B cell (primary cell): Measurements from ENCODE around the gene IL17RE. TPM values are rescaled to one million over a fixed set of nuclear protein-coding genes. Genes with fewer than 3 reads are reported as not detected.
"Not testable (repeated sequence)": the region's sequence is repeated elsewhere in the genome, so short reads cannot be mapped to it uniquely, and the experiment has no call there.

Experiments used
- ATAC-seq: fragments of 200-7000 bp; cut with Tn5 transposase; one replicate; pipeline ENCODE4 v1.10.0; 2021; ENCODE audit warnings: low read depth, mild to moderate bottlenecking, moderate number of reproducible peaks, moderate library complexity
- CTCF ChIA-PET: fragments of 350-600 bp; sonication (Branson Sonifier 250); formaldehyde crosslinking; loops from one replicate; lab custom pipeline; 2021; ENCODE audit warnings: antibody characterized with exemption, inconsistent platforms; lab: Charles Lee
- POLR2A ChIA-PET: fragments of 350-600 bp; sonication (Branson Sonifier 250); formaldehyde crosslinking; loops from one replicate; lab custom pipeline; 2021; ENCODE audit warnings: antibody characterized with exemption; lab: Charles Lee
- DNase-seq: peaks from one replicate; pipeline ENCODE4 v3.0.0; 2013
- H2AFZ ChIP-seq: 2 replicates; pipeline ENCODE4 v1.6.1; 2012; ENCODE audit warnings: mild to moderate bottlenecking, low read depth, low read length; ENCODE audit not compliant: insufficient read depth, poor library complexity, severe bottlenecking
- H3K27ac ChIP-seq, 2 donors: 1 replicate in 1 of 2; 2 replicates in 1 of 2; pipeline ENCODE4 v1.5.1; 2012 to 2013; ENCODE audit warnings: low read length in 2 of 2, mild to moderate bottlenecking in 2 of 2, moderate library complexity in 1 of 2
- H3K27me3 ChIP-seq, 4 experiments: fragments of 200-600 bp in 1 of 4; sonication (generic) in 1 of 4; replicated peaks in 1 of 4; 1 replicate in 2 of 4; 2 replicates in 2 of 4; pipeline versions ENCODE4 v1.6.1 to v1.7.0; 2013 to 2016; ENCODE audit warnings: low read length in 3 of 4, mild to moderate bottlenecking in 2 of 4, mixed read lengths in 1 of 4, moderate library complexity in 1 of 4; ENCODE audit not compliant: insufficient read depth in 4 of 4, control insufficient read depth in 3 of 4; ENCODE audit errors: control extremely low read depth in 1 of 4
- H3K36me3 ChIP-seq, 2 experiments: replicated peaks in 1 of 2; 1 replicate in 1 of 2; 2 replicates in 1 of 2; pipeline versions ENCODE4 v1.6.1 to v1.7.1; 2013; ENCODE audit warnings: low read length in 1 of 2; ENCODE audit not compliant: insufficient read depth in 2 of 2, control insufficient read depth in 1 of 2; ENCODE audit errors: control extremely low read depth in 1 of 2, extremely low read depth in 1 of 2
- H3K4me1 ChIP-seq, 2 donors: fragments of 200-600 bp in 1 of 2; sonication (generic) in 1 of 2; 1 replicate in 1 of 2; 2 replicates in 1 of 2; pipeline versions ENCODE4 v1.5.1 to v1.6.1; 2013 to 2017; ENCODE audit warnings: low read length in 2 of 2; ENCODE audit not compliant: control insufficient read depth in 2 of 2, insufficient read depth in 2 of 2
- H3K4me2 ChIP-seq: replicated peaks from 2 replicates; pipeline ENCODE3; 2012; ENCODE audit warnings: mild to moderate bottlenecking, low read depth, low read length; ENCODE audit not compliant: poor library complexity, severe bottlenecking
- H3K4me3 ChIP-seq, 5 experiments: fragments of 200-600 bp in 1 of 5; sonication (generic) in 1 of 5; 1 replicate in 3 of 5; 2 replicates in 2 of 5; pipeline versions ENCODE4 v1.5.1 to v1.7.0; 2011 to 2016; ENCODE audit warnings: low read length in 4 of 5, mild to moderate bottlenecking in 4 of 5, low read depth in 2 of 5, control low read depth in 1 of 5, moderate library complexity in 1 of 5; ENCODE audit not compliant: insufficient read depth in 1 of 5; ENCODE audit errors: control extremely low read depth in 1 of 5, extremely low read depth in 1 of 5
- H3K79me2 ChIP-seq: fragments of 200-600 bp; sonication (generic); one replicate; pipeline ENCODE4 v1.6.0; 2016; ENCODE audit warnings: low read length; ENCODE audit not compliant: control insufficient read depth, insufficient read depth
- H3K9ac ChIP-seq: fragments of 200-600 bp; sonication (generic); 2 replicates; pipeline ENCODE4 v1.6.1; 2017; ENCODE audit warnings: mild to moderate bottlenecking, low read length, moderate library complexity
- H3K9me3 ChIP-seq, 3 donors: one replicate each; pipeline versions ENCODE4 v1.6.1 to v1.7.1; 2013; ENCODE audit warnings: low read length in 2 of 3; ENCODE audit not compliant: control insufficient read depth in 2 of 3, insufficient read depth in 1 of 3; ENCODE audit errors: control extremely low read depth in 1 of 3
- H4K20me1 ChIP-seq: 2 replicates; pipeline ENCODE4 v1.6.0; 2012; ENCODE audit warnings: mild to moderate bottlenecking, low read length; ENCODE audit not compliant: insufficient read depth, control insufficient read depth, poor library complexity, severe bottlenecking
- H3K27ac Mint-ChIP-seq: one replicate; pipeline ENCODE4 v1.8.0; 2021; ENCODE audit warnings: mixed read lengths
- H3K27me3 Mint-ChIP-seq: one replicate; pipeline ENCODE4 v1.8.0; 2021; ENCODE audit warnings: mixed read lengths
- H3K4me1 Mint-ChIP-seq: one replicate; pipeline ENCODE4 v1.8.0; 2021; ENCODE audit warnings: mixed read lengths
- H3K4me3 Mint-ChIP-seq: one replicate; pipeline ENCODE4 v1.8.0; 2021; ENCODE audit warnings: mixed read lengths
- H3K9me3 Mint-ChIP-seq: one replicate; pipeline ENCODE4 v1.8.0; 2022; ENCODE audit warnings: mixed read lengths; ENCODE audit not compliant: insufficient read depth
- EZH2 ChIP-seq: IDR thresholded peaks from 2 replicates; pipeline ENCODE4 v1.6.1; 2012; ENCODE audit warnings: borderline replicate concordance, low read depth, mild to moderate bottlenecking, moderate library complexity, low read length; ENCODE audit not compliant: insufficient read depth, poor library complexity, severe bottlenecking
- WGBS: methylation state at CpG from one replicate; pipeline ENCODE4 v1.1.5; 2013; ENCODE audit warnings: missing lambda C conversion rate; ENCODE audit not compliant: insufficient coverage; 5-methylcytosine and 5-hydroxymethylcytosine counted together
- intact Hi-C: fragments of 100-400 bp; cut with micrococcal nuclease; formaldehyde crosslinking; loops from one replicate; pipeline ENCODE4 v1.10.0; 2022
- polyA plus RNA-seq: library from polyadenylated mRNA; depleted of rRNA; stranded (reverse); fragments of >200 nt; gene quantifications from 2 replicates; pipeline ENCODE4 v1.2.3, GENCODE V29; 2012
- total RNA-seq, 2 donors: library from RNA; stranded (reverse); fragments of 120-200 nt in 1 of 2; gene quantifications; 1 replicate in 1 of 2; 2 replicates in 1 of 2; pipeline versions ENCODE4 v1.2.3 to v1.2.4, GENCODE V29; 2013 to 2022
- TF ChIP-seq, protein P1 (sequence below): fragments of 200-600 bp; IDR thresholded peaks from one replicate; pipeline ENCODE4 v1.8.0; 2022; ENCODE audit warnings: antibody characterized with exemption, mild to moderate bottlenecking

IL17RE gene
- total and polyA plus RNA-seq, 2 donors (not counting 1 experiment from before 2014, with no cell fraction given), result 0.37 TPM; not detected in 1

DNA sequence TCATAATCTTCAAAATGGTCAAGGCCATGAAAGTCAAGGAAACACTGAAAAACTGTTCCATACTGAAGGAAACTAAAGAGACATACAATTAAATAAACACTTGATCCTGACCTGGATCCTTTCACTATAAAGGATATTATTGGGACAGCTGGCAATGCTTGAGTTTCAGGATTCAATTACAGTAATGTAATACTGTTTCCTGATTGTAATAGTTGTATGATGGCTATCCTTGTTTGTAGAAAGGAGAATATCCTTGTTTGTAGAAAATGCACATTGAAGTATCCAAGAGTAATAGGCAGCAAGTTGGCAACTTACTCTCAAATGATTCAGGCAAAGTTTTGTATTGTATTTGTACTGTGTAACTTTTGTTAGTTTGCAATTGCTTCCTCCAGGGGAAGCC lies 27.2 kb upstream of the IL17RE start:
- Histone ChIP-seq H3K4me1 (no peaks in the 10 kb centered on the region), H3K4me3 (no peak overlapping the region), H3K79me2 (no peaks in the 10 kb centered on the region), H3K9ac (no peak overlapping the region), H3K9me3 (no peaks in the 10 kb centered on the region), H2AFZ (no peak overlapping the region), H3K36me3 (no peaks in the 10 kb centered on the region), H3K27me3 (no peaks in the 10 kb centered on the region), H3K4me2 (no peak overlapping the region), H3K27ac (no peak overlapping the region), H4K20me1 (no peaks in the 10 kb centered on the region)
- Mint-ChIP-seq H3K27me3 (peaks cover 14% of the 10 kb centered on the region), H3K4me3 (no peak overlapping the region), H3K27ac (no peak overlapping the region), H3K4me1 (no peaks in the 10 kb centered on the region), H3K9me3 (no peaks in the 10 kb centered on the region)
- POLR2A ChIA-PET, result no interaction called here
- CTCF ChIA-PET, result interaction anchor here (1.3 kb wide), 1 partner anchor 83 kb away, joined by 4 read pairs; the partner anchor contains the start of gene ARPC4
- DNase-seq, result no peak
- no peak for ATAC-seq
- TF ChIP-seq, protein P1, sequence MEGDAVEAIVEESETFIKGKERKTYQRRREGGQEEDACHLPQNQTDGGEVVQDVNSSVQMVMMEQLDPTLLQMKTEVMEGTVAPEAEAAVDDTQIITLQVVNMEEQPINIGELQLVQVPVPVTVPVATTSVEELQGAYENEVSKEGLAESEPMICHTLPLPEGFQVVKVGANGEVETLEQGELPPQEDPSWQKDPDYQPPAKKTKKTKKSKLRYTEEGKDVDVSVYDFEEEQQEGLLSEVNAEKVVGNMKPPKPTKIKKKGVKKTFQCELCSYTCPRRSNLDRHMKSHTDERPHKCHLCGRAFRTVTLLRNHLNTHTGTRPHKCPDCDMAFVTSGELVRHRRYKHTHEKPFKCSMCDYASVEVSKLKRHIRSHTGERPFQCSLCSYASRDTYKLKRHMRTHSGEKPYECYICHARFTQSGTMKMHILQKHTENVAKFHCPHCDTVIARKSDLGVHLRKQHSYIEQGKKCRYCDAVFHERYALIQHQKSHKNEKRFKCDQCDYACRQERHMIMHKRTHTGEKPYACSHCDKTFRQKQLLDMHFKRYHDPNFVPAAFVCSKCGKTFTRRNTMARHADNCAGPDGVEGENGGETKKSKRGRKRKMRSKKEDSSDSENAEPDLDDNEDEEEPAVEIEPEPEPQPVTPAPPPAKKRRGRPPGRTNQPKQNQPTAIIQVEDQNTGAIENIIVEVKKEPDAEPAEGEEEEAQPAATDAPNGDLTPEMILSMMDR, result no peak
- no peak for TF ChIP-seq EZH2
- intact Hi-C loops, result no loop called here

DNA sequence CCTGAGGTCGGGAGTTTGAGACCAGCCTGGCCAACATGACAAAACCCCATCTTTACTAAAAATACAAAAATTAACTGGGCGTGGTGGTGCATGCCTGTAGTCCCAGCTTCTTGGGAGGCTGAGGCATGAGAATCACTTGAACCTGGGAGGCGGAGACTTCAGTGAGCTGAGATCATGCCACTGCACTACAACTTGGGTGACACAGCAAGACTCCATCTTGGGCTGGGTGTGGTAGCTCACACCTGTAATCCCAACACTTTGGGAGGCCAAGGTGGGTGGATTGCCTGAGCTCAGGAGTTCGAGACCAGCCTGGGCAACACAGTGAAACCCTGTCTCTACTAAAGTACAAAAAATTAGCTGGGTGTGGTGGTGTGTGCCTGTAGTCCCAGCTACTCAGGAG lies 26.4 kb upstream of the IL17RE start:
- H3K4me3 ChIP-seq, H3K4me1 ChIP-seq, H3K36me3 ChIP-seq, H3K4me1 Mint-ChIP-seq, H3K27me3 ChIP-seq, H3K9me3 Mint-ChIP-seq, H3K27ac ChIP-seq, H3K9me3 ChIP-seq, H3K4me3 Mint-ChIP-seq, H3K9ac ChIP-seq, H3K79me2 ChIP-seq, DNase-seq, H4K20me1 ChIP-seq, ATAC-seq, H3K4me2 ChIP-seq, CTCF ChIA-PET, intact Hi-C loops, H2AFZ ChIP-seq, H3K27ac Mint-ChIP-seq: not testable (repeated sequence)
- H3K27me3 Mint-ChIP-seq, result peaks cover 14% of the 10 kb centered on the region
- WGBS, result 93% methylated on average over 2 of the region's 4 CpGs
- POLR2A ChIA-PET, result interaction anchor here (0.7 kb wide), 1 partner anchor 69 kb away, joined by 7 read pairs; no protein-coding TSS in a partner anchor
